Liver (tissue), 9 donors: ENCODE measurements around the gene P3H1. TPM values are rescaled to one million over a fixed set of nuclear protein-coding genes. Genes with fewer than 3 reads are reported as not detected.

Source experiments
- DNase-seq: peaks from one replicate; pipeline ENCODE4 v3.0.0-alpha.2; 2017; ENCODE audit warnings: low spot score
- H3K27ac ChIP-seq, 2 donors: one replicate each; pipeline ENCODE4 v1.7.0; 2013; ENCODE audit warnings: inconsistent platforms in 2 of 2, low read length in 2 of 2, control low read depth in 1 of 2, low read depth in 1 of 2, mild to moderate bottlenecking in 1 of 2
- H3K27me3 ChIP-seq, 4 donors: one replicate each; pipeline versions ENCODE4 v1.6.1 to v1.7.0; 2013; ENCODE audit warnings: low read length in 3 of 4, inconsistent platforms in 1 of 4, mild to moderate bottlenecking in 1 of 4, moderate library complexity in 1 of 4; ENCODE audit not compliant: control insufficient read depth in 4 of 4, insufficient read depth in 4 of 4
- H3K36me3 ChIP-seq, 4 donors: one replicate each; pipeline versions ENCODE4 v1.6.1 to v1.7.0; 2013; ENCODE audit warnings: low read length in 3 of 4, mild to moderate bottlenecking in 3 of 4, low read depth in 1 of 4, moderate library complexity in 1 of 4; ENCODE audit not compliant: control insufficient read depth in 4 of 4, insufficient read depth in 3 of 4
- H3K4me1 ChIP-seq, 4 donors: one replicate each; pipeline versions ENCODE4 v1.6.1 to v1.7.0; 2013; ENCODE audit warnings: low read length in 3 of 4, mild to moderate bottlenecking in 3 of 4, moderate library complexity in 1 of 4; ENCODE audit not compliant: control insufficient read depth in 4 of 4, insufficient read depth in 4 of 4
- H3K4me3 ChIP-seq, 3 donors: one replicate each; pipeline versions ENCODE4 v1.6.1 to v1.7.0; 2013; ENCODE audit warnings: low read length in 3 of 3, control low read depth in 1 of 3, low read depth in 1 of 3, mild to moderate bottlenecking in 1 of 3
- H3K9ac ChIP-seq, 2 donors: one replicate each; pipeline ENCODE4 v1.7.0; 2013; ENCODE audit warnings: low read length in 2 of 2, mild to moderate bottlenecking in 2 of 2, moderate library complexity in 2 of 2, control low read depth in 1 of 2, low read depth in 1 of 2
- H3K9me3 ChIP-seq, 4 donors: one replicate each; pipeline versions ENCODE4 v1.6.1 to v1.7.0; 2013; ENCODE audit warnings: low read length in 3 of 4; ENCODE audit not compliant: control insufficient read depth in 4 of 4
- EGR1 ChIP-seq, 2 donors: IDR thresholded peaks; 2 replicates each; pipeline ENCODE4 v1.6.1; 2016 to 2018; ENCODE audit warnings: antibody characterized with exemption in 2 of 2, low read depth in 2 of 2
- FOXA1 ChIP-seq: IDR thresholded peaks from 2 replicates; pipeline ENCODE4 v1.6.1; 2016; ENCODE audit warnings: antibody characterized with exemption
- FOXA2 ChIP-seq: IDR thresholded peaks from 2 replicates; pipeline ENCODE4 v1.6.1; 2016; ENCODE audit warnings: antibody characterized with exemption
- GABPA ChIP-seq, 2 donors: IDR thresholded peaks in 1 of 2; conservative IDR thresholded peaks in 1 of 2; 2 replicates each; pipeline ENCODE4 v1.6.1; 2016; ENCODE audit warnings: antibody characterized with exemption in 2 of 2, mild to moderate bottlenecking in 1 of 2, moderate library complexity in 1 of 2
- HNF4A ChIP-seq, 2 donors: conservative IDR thresholded peaks; 2 replicates each; pipeline ENCODE4 v1.6.1; 2016; ENCODE audit warnings: antibody characterized with exemption in 2 of 2, mild to moderate bottlenecking in 2 of 2
- HNF4G ChIP-seq: IDR thresholded peaks from 2 replicates; pipeline ENCODE4 v1.6.1; 2016; ENCODE audit warnings: antibody characterized with exemption
- JUND ChIP-seq, 2 donors: IDR thresholded peaks; 2 replicates each; pipeline ENCODE4 v1.6.1; 2016; ENCODE audit warnings: antibody characterized with exemption in 2 of 2
- NR2F2 ChIP-seq: IDR thresholded peaks from 2 replicates; pipeline ENCODE4 v1.6.1; 2016; ENCODE audit warnings: antibody characterized with exemption
- RAD21 ChIP-seq, 2 donors: IDR thresholded peaks; 2 replicates each; pipeline ENCODE4 v1.6.1; 2016; ENCODE audit warnings: antibody characterized with exemption in 2 of 2, mild to moderate bottlenecking in 2 of 2
- RXRA ChIP-seq, 2 donors: IDR thresholded peaks; 2 replicates each; pipeline ENCODE4 v1.6.1; 2017 to 2018; ENCODE audit warnings: antibody characterized with exemption in 2 of 2, mild to moderate bottlenecking in 1 of 2
- SP1 ChIP-seq: IDR thresholded peaks from 2 replicates; pipeline ENCODE4 v1.6.1; 2018; ENCODE audit warnings: antibody characterized with exemption, mild to moderate bottlenecking
- TAF1 ChIP-seq: conservative IDR thresholded peaks from 2 replicates; pipeline ENCODE4 v1.6.1; 2016; ENCODE audit warnings: antibody characterized with exemption, mild to moderate bottlenecking
- YY1 ChIP-seq: IDR thresholded peaks from 2 replicates; pipeline ENCODE4 v1.6.1; 2016; ENCODE audit warnings: antibody characterized with exemption, mild to moderate bottlenecking
- WGBS: extraction: QIAGEN DNeasy Blood & Tissue Kit; methylation state at CpG from one replicate; pipeline ENCODE4 v1.1.7; 2013; 5-methylcytosine and 5-hydroxymethylcytosine counted together
- polyA plus RNA-seq, 2 donors: library from polyadenylated mRNA; stranded (reverse) in 1 of 2; unstranded in 1 of 2; fragments of 200-250 nt in 1 of 2; fragments of >200 nt in 1 of 2; fragmentation: Nextera tagmentation in 1 of 2; extraction: Ambion mirVana in 1 of 2; gene quantifications; one replicate each; pipeline versions ENCODE4 v1.2.1 to v1.2.3, GENCODE V29; 2013 to 2015
- total RNA-seq, 2 donors: library from RNA; depleted of rRNA; stranded (reverse); fragments of >200 nt; gene quantifications; one replicate each; pipeline ENCODE4 v1.2.3, GENCODE V29; 2014
- TF ChIP-seq, protein P1 (sequence below): fragments of 150-350 bp; IDR thresholded peaks from 2 replicates; pipeline ENCODE4 v1.5.1; 2017; ENCODE audit warnings: improper control_type of control experiment, low read depth, low read length; ENCODE audit not compliant: missing input control
- TF ChIP-seq, protein P2 (sequence below): IDR thresholded peaks from 2 replicates; pipeline ENCODE4 v1.6.1; 2016; ENCODE audit warnings: antibody characterized with exemption
- TF ChIP-seq, protein P3 (sequence below): IDR thresholded peaks from 2 replicates; pipeline ENCODE4 v1.6.1; 2016; ENCODE audit warnings: antibody characterized with exemption, mild to moderate bottlenecking
- TF ChIP-seq, protein P4 (sequence below): IDR thresholded peaks from 2 replicates; pipeline ENCODE4 v1.6.1; 2016; ENCODE audit warnings: antibody characterized with exemption
- TF ChIP-seq, protein P5 (sequence below): IDR thresholded peaks from 2 replicates; pipeline ENCODE4 v1.6.1; 2016; ENCODE audit warnings: antibody characterized with exemption
- donor health status: healthy.
- donor health status: healthy.
- donor health status: healthy.
- donor health status: healthy.
- donor health status: healthy.

The P3H1 gene
- total and polyA plus RNA-seq, 4 donors = 14.9 to 28.0 (median 22.7) TPM

DNA sequence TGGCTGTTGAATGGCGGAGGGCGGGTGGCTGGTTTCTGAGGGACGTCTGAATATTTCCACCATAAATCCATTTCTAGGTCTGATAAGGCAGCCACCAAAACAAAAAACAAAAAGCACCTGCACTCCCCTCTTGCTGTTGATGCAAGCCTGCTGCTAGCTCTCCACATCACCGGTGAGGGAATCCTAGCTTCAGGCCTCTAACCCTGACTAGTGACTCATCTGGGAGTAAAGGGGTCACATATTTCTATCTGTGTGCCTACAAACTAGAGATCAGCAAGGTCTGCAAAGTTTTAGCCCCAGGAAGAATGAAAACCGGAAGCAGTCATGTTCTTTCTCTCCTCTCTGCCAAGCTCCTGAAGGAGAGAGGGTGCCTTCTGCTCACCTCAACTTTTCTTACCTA, 39.8 kb upstream of the P3H1 start:
- Histone ChIP-seq H3K9ac (no peak overlapping the region), H3K27me3 (no peaks in the 10 kb centered on the region), H3K9me3 (no peaks in the 10 kb centered on the region), H3K36me3 (peaks cover 0 to 3% (median under 1%) of the 10 kb centered on the region in 4 donors), H3K4me1 (no peaks in the 10 kb centered on the region), H3K4me3 (no peak overlapping the region), H3K27ac (no peak overlapping the region)
- TF ChIP-seq, protein P1, sequence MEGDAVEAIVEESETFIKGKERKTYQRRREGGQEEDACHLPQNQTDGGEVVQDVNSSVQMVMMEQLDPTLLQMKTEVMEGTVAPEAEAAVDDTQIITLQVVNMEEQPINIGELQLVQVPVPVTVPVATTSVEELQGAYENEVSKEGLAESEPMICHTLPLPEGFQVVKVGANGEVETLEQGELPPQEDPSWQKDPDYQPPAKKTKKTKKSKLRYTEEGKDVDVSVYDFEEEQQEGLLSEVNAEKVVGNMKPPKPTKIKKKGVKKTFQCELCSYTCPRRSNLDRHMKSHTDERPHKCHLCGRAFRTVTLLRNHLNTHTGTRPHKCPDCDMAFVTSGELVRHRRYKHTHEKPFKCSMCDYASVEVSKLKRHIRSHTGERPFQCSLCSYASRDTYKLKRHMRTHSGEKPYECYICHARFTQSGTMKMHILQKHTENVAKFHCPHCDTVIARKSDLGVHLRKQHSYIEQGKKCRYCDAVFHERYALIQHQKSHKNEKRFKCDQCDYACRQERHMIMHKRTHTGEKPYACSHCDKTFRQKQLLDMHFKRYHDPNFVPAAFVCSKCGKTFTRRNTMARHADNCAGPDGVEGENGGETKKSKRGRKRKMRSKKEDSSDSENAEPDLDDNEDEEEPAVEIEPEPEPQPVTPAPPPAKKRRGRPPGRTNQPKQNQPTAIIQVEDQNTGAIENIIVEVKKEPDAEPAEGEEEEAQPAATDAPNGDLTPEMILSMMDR = no peak
- TF ChIP-seq, protein P2, sequence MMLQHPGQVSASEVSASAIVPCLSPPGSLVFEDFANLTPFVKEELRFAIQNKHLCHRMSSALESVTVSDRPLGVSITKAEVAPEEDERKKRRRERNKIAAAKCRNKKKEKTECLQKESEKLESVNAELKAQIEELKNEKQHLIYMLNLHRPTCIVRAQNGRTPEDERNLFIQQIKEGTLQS = no peak
- no peak for TF ChIP-seq GABPA (IDR thresholded peaks at IDR 0.05 in 1 of 2, conservative IDR thresholded peaks at IDR 0.05 in 1 of 2)
- no peak for TF ChIP-seq HNF4A (conservative IDR thresholded peaks at IDR 0.05)
- TF ChIP-seq FOXA1 = no peak
- TF ChIP-seq, protein P3, sequence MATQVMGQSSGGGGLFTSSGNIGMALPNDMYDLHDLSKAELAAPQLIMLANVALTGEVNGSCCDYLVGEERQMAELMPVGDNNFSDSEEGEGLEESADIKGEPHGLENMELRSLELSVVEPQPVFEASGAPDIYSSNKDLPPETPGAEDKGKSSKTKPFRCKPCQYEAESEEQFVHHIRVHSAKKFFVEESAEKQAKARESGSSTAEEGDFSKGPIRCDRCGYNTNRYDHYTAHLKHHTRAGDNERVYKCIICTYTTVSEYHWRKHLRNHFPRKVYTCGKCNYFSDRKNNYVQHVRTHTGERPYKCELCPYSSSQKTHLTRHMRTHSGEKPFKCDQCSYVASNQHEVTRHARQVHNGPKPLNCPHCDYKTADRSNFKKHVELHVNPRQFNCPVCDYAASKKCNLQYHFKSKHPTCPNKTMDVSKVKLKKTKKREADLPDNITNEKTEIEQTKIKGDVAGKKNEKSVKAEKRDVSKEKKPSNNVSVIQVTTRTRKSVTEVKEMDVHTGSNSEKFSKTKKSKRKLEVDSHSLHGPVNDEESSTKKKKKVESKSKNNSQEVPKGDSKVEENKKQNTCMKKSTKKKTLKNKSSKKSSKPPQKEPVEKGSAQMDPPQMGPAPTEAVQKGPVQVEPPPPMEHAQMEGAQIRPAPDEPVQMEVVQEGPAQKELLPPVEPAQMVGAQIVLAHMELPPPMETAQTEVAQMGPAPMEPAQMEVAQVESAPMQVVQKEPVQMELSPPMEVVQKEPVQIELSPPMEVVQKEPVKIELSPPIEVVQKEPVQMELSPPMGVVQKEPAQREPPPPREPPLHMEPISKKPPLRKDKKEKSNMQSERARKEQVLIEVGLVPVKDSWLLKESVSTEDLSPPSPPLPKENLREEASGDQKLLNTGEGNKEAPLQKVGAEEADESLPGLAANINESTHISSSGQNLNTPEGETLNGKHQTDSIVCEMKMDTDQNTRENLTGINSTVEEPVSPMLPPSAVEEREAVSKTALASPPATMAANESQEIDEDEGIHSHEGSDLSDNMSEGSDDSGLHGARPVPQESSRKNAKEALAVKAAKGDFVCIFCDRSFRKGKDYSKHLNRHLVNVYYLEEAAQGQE = no peak
- no peak for TF ChIP-seq RXRA (IDR thresholded peaks at IDR 0.05)
- no peak for TF ChIP-seq TAF1
- TF ChIP-seq, protein P4, sequence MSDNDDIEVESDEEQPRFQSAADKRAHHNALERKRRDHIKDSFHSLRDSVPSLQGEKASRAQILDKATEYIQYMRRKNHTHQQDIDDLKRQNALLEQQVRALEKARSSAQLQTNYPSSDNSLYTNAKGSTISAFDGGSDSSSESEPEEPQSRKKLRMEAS = no peak
- TF ChIP-seq JUND (IDR thresholded peaks at IDR 0.05) = no peak
- TF ChIP-seq, protein P5, sequence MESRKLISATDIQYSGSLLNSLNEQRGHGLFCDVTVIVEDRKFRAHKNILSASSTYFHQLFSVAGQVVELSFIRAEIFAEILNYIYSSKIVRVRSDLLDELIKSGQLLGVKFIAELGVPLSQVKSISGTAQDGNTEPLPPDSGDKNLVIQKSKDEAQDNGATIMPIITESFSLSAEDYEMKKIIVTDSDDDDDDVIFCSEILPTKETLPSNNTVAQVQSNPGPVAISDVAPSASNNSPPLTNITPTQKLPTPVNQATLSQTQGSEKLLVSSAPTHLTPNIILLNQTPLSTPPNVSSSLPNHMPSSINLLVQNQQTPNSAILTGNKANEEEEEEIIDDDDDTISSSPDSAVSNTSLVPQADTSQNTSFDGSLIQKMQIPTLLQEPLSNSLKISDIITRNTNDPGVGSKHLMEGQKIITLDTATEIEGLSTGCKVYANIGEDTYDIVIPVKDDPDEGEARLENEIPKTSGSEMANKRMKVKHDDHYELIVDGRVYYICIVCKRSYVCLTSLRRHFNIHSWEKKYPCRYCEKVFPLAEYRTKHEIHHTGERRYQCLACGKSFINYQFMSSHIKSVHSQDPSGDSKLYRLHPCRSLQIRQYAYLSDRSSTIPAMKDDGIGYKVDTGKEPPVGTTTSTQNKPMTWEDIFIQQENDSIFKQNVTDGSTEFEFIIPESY = no peak
- TF ChIP-seq SP1 = no peak
- no peak for TF ChIP-seq EGR1 (IDR thresholded peaks at IDR 0.05; ENCODE audit: low read depth in 2 of 2)
- TF ChIP-seq RAD21 (IDR thresholded peaks at IDR 0.05) = no peak
- DNase-seq = no peak
- WGBS = 96% methylated on average over 5 of the region's 5 CpGs

DNA sequence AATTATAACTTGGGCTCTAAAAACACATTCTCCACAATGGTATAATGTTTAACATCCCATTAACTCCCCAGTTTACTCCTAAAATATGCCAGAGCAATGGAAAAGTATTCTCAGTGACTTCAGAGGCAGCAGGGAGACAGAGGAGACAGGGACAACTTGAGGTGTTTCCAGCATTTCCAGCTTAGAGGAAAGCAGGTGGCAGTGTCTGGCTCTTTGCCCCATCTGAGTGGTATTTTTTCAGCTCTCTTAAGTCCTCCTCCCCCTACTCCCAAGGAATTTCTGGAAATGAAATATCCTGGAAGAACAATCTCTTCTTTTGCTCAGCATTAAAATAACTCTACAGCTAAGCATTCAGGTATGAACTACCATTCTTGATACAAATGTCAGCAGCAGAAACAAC, 39.3 kb upstream of the P3H1 start:
- H3K27me3 ChIP-seq = no peaks in the 10 kb centered on the region
- H3K27ac ChIP-seq = no peak overlapping the region
- no peak overlapping the region for H3K9ac ChIP-seq
- peaks cover 0 to 3% (median 0%) of the 10 kb centered on the region in 4 donors for H3K36me3 ChIP-seq
- no peaks in the 10 kb centered on the region for H3K4me1 ChIP-seq
- no peaks in the 10 kb centered on the region for H3K9me3 ChIP-seq
- no peak for DNase-seq
- H3K4me3 ChIP-seq = no peak overlapping the region
- TF ChIP-seq, protein P5 = no peak
- TF ChIP-seq FOXA2 (no peak), YY1 (no peak), FOXA1 (no peak), HNF4A (conservative IDR thresholded peaks at IDR 0.05) (no peak), RXRA (IDR thresholded peaks at IDR 0.05) (no peak), NR2F2 (no peak), HNF4G (no peak), TAF1 (no peak), SP1 (no peak), RAD21 (IDR thresholded peaks at IDR 0.05) (no peak), JUND (IDR thresholded peaks at IDR 0.05) (no peak), EGR1 (IDR thresholded peaks at IDR 0.05; ENCODE audit: low read depth in 2 of 2) (no peak), GABPA (IDR thresholded peaks at IDR 0.05 in 1 of 2, conservative IDR thresholded peaks at IDR 0.05 in 1 of 2) (no peak)
- TF ChIP-seq, protein P1 = no peak
- TF ChIP-seq, protein P4 = no peak
- TF ChIP-seq, protein P2 = no peak
